HG03066 (cell line): Measurements from ENCODE around the gene TMOD2.

Experiments used
- ATAC-seq: cut with Tn5 transposase; IDR thresholded peaks from one replicate; pipeline ENCODE4 v1.9.1; 2021; ENCODE audit warnings: low read depth; ENCODE audit not compliant: unreplicated experiment

TMOD2 gene

DNA sequence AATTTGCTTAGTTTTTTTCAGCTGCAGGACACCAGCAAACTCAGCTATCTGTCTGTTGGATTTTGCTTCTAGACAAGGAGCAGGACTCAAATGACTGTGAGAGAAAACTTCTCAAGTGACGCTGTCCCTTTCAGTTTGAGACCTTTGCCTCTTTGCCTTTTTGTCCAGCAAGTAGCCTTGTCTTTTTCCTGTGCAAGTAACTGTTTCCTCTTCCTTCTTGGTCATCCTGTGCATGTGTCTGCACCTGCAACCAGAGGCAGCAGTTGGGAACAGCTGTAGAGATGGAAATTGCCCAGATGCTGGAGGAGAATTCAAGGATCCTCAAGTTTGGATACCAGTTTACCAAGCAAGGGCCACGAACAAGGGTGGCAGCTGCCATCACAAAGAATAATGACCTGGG, 54.7 kb downstream of the TMOD2 start:
- no peak for ATAC-seq

DNA sequence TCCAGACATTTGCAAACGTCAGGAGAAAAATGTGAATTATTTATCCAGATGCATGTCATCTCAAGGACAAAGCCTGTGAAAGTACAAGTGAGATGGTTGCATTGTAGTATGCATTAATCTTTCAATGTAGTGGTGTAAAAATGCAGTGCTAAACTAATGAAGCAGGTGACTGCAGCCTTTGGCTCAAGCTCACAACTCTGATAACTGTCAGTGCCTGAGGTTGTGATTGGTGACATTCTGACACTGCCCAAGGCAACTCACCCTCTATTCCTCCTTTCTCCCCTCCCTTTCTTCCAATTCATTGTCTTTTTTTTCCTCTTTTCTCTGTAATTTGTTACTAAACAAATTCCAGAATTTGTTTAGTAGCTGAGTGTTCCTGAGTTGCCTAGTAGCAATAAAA, 58.1 kb downstream of the TMOD2 start:
- no peak for ATAC-seq

DNA sequence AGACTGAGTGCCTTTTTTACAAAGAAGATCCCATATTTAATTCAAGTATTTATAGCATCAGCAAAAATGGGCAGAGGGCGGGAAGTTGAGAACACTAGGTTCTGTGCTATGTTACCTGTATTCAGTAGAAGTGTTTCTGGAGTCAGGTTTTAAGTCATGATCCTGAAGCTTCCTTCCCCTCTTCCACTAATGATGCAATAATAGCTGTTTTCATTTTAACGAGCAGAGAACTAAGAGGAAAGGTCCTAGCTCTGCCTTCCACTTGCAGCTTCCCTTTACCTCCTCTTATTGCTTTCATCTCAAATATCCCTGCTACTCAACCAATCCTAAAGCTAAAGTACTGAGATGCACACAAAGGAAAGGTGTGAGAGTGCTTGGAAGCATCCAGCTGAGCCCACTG, 61.2 kb downstream of the TMOD2 start:
- ATAC-seq = no peak

DNA sequence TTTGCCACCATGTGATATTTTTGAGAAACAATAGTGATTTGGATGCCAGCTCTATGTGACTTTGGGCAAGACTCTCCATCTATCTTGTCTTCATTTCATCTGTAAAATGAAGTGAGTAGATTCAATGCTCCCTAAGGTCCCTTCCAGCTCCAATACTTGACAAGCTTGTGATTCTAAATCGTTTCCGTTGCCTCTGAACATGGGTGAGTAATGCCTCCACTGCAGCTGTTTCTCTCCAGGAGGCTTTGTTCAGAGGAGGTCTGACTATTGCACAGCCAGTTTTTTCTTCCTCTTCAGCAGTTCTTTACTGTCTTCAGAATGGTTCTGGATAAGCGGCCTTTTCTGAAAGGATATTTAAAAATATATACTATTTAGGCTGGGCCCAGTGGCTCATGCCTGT, 63.2 kb downstream of the TMOD2 start:
- ATAC-seq = no peak

DNA sequence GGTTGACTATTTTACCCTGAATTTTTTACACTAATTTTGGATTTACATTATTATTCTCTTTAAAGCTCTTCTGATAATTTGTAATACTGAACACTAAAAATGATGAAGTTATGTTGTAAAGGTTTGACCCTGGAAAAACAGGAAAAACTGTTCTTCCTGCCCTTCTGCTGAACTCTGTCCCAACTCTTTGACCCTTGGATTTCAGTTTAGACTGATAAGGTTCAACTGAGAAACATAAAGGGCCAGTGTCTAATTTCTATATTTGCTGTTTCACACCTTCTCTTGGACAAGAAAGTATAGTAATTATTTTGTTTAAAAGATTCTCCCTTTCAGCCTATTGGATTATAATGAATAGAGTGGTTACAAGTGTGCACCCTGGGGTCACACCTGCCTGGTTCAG, 65.2 kb downstream of the TMOD2 start:
- no peak for ATAC-seq

DNA sequence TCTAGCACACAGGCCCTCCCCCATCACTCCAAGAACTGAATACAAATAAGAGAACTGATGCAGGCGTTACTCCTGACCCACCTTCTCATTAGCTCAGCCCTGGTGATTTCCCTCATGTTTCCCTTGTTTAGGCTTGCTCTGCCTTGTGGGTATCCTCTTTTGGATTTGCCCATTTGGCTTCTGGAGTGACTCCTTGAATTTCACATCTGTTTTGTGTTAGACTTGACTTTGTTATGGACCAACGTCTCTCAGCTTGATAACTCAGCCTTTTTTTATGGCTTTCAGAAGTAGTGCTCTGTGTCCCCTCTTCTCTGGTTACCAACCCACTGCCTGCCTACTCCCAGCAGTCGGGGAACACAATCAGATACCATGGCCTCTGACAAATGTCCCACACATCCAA, 66.8 kb downstream of the TMOD2 start:
- no peak for ATAC-seq

DNA sequence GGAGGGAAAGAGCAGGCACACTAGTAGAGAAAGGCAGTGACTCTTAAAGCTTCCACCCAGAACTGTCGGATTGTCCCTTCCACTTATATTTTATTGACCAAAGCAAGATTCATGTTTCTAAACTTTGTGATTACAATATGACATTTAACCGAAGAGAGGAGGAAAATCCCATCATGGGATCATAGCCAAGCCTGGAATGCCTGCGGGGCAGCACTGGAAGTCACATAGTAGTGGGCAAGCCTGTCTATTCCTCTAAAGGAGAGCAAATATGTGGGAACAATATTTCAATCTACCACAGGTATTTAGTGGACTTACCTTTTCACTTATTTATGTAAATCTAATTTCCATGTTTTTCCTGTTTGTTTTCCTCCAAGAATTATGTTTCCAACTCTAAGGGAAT, 74.3 kb downstream of the TMOD2 start:
- ATAC-seq = no peak

DNA sequence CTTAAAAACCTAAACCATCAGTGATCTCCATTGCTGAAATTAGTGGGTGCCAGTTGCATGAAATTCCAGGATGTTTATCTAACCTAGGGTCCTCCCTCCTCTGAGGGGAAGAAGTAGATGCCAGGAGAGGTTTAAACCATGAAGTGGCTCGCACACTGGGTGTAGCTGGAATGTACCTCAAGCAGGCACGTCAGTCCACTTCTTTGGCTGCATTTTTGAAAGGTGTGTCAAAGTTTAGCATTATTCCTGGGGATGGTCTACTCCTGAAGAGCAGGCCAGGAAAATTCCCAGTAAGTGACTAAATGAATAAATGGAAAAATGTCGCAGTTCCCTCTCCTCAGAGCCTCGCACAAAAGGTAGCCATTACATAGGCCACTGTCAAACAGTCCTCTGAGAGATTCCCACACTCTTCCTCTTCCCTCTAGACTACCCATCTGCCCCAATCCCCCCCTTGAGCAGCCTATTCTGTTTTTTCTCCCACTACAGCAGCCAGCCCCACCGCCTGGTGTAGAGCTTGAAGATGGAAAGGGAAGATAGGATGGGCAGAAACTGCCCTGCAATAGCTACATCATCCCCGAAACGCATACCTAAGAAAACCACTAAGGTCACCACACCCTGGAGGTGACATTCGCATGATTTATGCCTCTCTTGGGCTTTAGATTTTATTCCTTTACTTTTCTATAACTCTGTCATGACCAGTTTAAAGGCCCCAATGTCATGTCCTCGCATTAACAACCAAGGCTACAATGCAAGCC, 77.4 kb downstream of the TMOD2 start:
- no peak for ATAC-seq

DNA sequence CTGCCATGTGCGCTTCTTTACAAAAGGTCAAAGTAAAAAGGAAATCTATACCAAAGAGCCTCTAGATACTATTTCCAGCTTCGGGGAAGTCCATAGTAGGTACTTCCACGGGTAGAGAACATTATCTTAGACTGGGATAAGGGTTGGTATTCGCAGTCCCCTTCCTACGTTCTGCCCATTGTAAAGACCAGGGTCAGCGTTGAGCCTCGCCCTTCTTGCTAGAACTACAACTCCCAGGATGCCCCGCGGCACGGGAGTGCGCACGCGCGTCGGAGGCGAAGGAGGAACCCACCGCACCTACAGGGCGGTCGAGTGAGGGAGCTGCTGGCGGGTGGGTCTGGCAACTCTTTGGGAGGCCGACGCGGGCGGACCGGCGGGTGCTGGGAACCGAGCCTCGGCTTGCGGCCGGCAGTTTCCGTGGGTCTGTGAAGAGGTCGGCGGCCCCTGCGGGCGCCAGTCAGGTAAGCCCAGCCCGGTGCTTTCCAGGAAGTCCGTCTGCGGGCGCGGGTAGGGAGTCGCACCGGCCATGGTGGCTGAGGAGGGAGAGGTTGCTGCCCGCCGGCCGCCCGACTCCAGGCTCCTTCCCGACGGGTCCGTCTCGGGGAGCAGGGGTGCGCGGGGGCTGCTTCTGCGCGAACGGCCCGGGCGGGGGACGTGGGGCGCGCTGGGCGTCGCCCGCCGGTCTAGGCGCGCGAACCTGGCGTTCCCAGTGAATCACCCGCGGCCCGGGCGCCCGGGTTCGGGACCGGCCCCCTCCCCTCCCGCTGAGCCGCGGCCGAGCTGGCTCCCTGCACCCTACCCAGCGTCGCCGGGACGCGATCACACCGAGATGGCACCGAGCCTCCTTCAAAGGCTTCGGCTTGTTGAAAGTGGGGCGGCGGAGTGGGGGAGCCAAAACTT, 78.2 kb downstream of the TMOD2 start, which contains the start of gene TMOD3:
Gene TMOD3 (plus strand): TSS at position 278 of the 900 bp plus-strand sequence. CDS start 33,232 bp downstream, outside the sequence.
- peak; percentile 89 for ATAC-seq

DNA sequence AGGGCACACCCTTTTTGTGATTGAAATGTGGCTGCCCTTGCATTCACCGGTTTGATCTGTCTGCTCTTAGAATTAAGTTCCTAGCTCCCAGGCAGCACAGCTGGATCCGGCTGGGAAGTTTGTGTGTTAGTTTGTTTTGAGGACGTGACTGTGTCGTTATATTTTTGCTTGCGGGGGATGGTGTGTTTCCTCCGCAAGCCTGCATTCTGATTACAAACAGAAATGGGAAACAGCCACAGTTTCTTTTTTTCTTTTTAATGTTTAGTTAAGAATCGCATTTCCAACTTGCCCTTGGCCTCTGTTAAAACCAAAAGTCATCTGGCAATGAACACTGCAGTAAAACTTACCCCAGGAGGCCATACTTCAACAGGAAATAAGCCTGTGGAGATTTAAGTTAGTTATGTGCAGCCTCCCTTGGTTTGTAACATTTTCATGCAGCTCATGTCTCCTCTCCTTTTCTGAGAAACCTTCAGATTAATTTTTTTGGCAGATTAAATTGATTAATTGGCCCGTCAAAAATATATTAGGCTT, 78.9 kb downstream of the TMOD2 start:
- ATAC-seq = peak; percentile 20

DNA sequence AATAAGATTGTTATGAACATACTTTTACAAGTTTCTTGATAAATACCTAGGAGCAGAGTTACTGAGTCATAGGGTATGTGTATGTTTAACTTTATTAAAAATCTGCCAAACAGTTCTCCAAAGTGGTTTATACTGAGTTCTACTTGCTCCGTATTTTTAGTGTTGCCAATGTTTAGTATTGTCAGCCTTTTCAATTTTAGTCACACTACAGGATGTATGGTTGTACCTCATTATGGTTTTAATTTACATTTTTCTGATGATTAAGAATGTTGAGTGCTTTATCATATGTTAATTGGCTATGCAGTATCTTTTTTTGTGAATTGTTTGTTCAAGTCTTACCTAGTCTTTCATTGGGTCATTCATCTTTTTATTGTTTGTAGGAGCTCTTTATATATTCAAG, 82.4 kb downstream of the TMOD2 start:
- no peak for ATAC-seq

DNA sequence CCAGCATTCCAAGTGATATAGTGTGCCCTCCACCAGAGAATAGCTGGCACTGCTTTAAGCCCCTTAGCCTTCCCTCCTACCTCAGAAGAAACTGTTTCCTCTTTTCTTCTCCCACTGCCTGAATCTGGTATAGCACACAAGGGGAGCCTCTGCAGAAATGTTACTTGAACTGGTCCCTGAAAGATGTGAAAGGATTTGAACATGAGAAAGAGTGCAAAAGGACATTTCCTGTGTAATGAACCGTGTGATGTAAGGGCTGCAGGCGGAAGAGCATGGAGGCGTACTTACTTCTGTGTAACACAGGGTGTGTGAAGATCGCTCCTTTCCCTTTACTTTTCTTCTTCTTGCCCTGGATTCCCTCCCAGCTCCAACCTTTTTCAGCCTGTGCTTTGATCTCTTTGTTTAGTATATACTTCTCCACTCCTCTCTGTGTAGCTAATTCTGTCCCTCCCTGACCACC, 86.4 kb downstream of the TMOD2 start:
- no peak for ATAC-seq

DNA sequence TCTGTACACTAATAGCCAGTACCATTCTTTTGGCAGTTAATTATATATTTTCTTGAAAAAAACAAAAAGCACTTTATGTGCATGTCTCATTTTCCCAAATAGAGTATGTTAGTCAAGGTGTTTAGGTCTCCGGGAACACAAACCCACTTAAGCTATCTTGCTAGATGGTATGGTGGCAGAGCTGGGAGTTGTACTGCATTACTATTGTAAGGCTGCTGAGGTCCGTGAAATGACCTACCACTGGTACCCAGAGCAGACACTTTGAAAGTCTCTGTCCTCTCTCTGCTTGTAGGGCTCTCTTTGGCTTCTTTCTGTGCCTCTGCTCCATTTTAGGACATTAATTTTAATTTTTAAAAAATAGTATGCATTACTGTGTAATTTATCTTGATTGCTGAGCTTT, 86.9 kb downstream of the TMOD2 start:
- no peak for ATAC-seq

DNA sequence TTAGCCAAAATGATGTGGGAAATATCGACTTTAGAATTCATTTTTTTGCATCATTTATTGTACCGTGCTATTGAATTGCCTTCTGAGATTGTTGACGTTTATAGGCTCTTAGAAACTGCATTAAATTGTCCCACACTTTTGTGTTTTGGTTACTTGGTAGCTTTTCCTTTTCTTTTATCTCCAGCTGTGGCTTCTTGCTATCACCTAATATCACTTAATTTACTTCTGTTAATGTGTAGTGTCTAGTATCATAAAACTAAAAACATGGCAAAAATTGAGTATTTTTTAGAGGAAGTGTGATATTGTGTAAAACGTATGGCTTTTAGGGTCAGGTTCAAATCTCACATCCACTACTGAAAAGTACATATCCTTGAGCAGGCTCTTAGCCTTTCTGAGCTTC, 89.3 kb downstream of the TMOD2 start:
- no peak for ATAC-seq

DNA sequence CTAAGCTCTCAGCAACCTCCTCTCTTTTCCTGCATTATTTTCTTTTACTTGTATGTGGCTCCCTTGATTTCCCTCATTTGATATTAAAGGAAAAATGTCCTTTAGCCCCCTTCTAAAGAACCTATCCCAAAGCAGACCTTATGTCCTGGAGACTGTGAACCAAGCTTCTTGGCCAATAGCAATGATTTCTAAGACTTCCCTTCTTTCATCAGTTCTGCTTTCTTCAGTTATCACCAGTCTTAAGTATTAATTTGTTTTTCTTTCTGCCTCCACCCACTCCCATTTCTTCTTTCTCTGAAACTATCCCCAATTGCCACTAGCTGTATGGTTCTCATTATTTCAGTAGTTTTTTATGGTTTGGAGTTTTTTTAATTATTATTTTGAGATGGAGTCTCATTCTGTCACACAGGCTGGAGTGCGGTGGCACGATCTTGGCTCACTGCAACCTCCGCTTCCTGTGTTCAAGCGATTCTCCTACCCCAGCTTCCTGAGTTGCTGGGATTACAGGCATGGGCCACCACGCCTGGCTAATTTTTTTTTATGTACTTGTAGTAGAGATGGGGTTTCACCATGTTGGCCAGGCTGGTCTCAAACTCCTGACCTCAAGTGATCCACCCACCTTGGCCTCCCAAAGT, 90.1 kb downstream of the TMOD2 start:
- no peak for ATAC-seq

DNA sequence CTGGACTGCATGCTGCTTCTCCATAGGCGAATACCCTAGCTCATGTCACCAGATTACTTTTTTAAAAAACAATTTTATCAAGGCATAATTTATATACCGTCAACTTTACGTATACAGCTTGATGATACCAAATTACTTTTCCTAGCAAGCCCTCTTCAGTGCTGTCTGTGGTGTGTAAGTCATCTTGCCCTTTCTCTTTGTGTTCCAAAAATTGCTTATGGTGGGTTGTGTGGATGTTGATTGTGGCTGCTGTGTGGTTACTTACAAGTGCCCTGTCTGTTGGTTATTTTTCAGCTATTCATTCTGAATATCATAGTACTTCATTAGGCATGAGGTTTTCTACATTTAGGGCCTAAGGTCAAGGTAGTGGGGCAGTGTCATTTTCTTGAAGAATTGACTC, 90.9 kb downstream of the TMOD2 start:
- no peak for ATAC-seq

DNA sequence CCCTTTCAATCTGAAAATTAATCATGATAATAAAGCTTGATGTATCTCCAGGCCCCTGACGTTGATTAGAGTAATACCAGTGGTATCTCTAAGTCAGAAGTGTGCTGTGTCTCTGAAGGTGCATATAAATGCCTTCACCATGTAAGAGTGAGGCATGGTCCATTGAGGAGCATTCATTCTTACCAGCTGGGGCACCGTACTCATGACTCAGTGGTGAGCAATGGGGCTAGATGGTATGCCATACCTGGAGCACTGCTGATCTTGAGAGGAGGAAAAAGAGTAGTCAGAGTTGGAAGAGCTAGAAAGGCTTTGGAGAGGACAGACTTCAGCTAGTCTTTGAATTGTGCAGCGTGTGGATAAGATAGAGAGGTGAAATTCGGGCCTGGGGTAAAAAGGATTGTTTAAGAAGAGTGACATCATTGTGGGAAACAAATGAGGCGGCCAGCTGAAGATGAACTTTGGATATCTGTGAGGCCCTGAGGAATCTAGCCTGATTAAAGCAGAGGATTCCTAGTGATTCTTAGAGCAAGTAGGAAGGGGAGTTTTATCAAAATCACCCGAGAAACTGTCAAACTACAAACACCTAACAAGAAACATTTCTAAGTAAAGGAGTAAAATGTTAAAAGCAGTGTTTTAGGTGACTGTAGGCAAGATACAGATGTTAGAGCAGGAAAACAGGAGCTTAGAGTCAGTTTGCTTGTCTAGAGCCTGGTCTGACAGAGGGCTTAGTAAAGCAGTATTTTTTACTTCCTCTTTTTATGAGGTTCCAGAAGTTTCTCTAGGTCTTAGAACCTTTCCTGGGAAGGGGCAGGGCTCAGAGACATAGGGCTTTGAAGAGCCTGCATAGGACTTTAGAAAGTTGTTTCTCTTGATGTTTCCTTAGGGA, 91.7 kb downstream of the TMOD2 start:
- ATAC-seq = peak; percentile 72

DNA sequence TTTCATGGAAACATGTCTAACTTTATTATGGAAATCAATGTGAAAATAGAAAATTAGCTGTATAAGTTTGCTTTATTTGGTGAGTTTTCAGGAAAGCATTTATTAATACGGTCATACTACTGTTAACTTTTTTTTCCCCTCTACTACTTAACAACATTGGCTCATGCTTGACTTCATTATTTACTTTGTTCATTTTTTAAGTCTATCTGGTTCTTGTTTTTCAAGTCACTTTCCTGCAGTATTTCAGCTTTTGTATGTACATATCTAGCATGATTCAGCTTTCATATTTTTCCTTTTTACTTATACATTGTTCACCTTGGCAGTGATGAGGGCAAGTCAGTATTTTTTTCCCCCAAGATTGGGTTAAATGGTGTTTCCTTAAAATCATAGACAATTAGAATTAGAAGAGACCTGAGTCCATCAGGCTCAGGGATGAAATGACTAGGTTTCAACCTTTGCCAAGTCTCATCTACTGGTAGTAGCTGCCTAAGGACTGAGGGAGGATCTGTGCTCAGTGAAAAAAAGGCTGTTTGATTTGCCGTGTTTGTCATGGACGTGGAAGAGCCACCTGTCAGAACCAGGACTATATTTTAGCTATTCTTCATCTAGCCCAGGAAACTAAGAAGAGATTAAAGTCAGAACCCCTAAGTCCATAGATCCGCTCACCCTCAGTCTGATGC, 93.5 kb downstream of the TMOD2 start:
- no peak for ATAC-seq

DNA sequence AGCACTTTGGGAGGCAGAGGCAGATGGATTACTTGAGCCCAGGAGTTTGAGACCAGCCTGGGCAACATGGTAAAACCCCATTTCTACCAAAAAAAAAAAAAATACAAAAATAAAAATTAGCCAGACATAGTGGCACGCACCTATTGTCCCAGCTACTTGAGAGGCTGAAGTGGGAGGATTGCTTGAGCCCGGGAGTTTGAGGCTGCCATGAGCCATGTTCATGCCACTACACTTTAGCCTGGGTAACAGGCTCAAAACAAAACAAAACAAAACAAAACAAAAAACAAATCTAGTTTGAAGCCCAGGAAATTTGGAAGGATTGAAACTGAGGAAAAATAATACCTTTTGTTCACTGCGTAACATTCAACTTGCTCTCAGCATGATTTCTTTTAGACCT, 94.7 kb downstream of the TMOD2 start:
- ATAC-seq = no peak
